Lower leg skin (tissue), 3 donors: ENCODE results near the gene ABT1.

Experiments
- POLR2A ChIP-seq, 2 donors: fragments of 450-650 bp; IDR thresholded peaks; one replicate each; pipeline ENCODE4 v1.6.1; 2016 to 2017; ENCODE audit warnings: antibody characterized with exemption in 2 of 2, mild to moderate bottlenecking in 1 of 2, moderate library complexity in 1 of 2
- TF ChIP-seq, protein P1 (sequence below), 3 donors: fragments of 450-650 bp; IDR thresholded peaks; one replicate each; pipeline ENCODE4 v1.5.1; 2016; ENCODE audit warnings: antibody characterized with exemption in 3 of 3, mild to moderate bottlenecking in 3 of 3, moderate library complexity in 2 of 3

DNA sequence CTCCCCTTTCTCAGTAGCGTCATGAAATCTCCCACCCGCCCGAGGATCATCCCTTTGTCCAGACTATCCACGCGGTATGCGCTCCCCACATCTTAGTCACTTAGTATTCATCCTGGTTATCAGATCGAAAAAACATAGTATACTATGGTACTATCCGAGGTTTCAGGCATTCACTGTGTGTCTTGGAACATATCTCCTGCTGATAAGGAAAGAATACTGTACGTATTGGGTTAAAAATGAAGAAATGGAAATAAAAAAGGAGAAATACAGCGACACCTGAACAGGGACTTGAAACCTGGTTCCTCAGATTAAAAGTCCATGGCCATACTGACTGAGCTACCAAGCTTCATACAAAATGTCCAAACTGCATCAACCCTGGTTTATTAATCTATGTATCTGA is 44.5 kb upstream of the ABT1 start:
- TF ChIP-seq, protein P1, sequence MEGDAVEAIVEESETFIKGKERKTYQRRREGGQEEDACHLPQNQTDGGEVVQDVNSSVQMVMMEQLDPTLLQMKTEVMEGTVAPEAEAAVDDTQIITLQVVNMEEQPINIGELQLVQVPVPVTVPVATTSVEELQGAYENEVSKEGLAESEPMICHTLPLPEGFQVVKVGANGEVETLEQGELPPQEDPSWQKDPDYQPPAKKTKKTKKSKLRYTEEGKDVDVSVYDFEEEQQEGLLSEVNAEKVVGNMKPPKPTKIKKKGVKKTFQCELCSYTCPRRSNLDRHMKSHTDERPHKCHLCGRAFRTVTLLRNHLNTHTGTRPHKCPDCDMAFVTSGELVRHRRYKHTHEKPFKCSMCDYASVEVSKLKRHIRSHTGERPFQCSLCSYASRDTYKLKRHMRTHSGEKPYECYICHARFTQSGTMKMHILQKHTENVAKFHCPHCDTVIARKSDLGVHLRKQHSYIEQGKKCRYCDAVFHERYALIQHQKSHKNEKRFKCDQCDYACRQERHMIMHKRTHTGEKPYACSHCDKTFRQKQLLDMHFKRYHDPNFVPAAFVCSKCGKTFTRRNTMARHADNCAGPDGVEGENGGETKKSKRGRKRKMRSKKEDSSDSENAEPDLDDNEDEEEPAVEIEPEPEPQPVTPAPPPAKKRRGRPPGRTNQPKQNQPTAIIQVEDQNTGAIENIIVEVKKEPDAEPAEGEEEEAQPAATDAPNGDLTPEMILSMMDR (IDR thresholded peaks at IDR 0.05): no peak
- TF ChIP-seq POLR2A (IDR thresholded peaks at IDR 0.05): no peak
